GM12865 (cell line): ENCODE data around the gene TH.

Experiments
- DNase-seq: peaks from one replicate; pipeline ENCODE4 v3.0.0; 2010; ENCODE audit warnings: low read depth
- H3K4me3 ChIP-seq: 2 replicates; pipeline ENCODE4 v1.5.1; 2011; ENCODE audit warnings: mild to moderate bottlenecking, low read depth, low read length, control low read depth
- CTCF ChIP-seq: IDR thresholded peaks from 2 replicates; pipeline ENCODE4 v1.5.1; 2011; ENCODE audit warnings: low read length, control low read depth, low read depth, inconsistent platforms; ENCODE audit not compliant: insufficient read depth; ENCODE audit errors: missing control alignments

Gene TH

DNA sequence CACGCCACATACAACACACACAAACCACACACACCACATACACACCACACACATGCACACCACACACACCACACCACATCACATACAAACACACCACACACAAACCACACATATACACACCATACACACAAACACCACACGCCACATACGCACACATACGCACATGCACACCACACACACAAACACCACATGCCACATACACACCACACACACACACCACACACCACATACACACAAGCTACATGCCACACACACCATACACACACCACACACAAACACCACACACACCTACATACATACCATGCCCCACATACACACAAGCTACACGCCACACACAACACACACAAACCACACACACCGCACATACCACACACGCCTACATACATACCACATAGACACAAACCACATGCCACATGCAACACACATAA, 15.7 kb upstream of the TH start:
- no peak for DNase-seq
- TF ChIP-seq CTCF = no peak
- no peak overlapping the region for H3K4me3 ChIP-seq

- H3K4me3 ChIP-seq = no peak overlapping the region
- peak; percentile 32 for DNase-seq
- TF ChIP-seq CTCF = peak; percentile 27
Observed at GRCh38 chr11:2186669-2187279, 15.2 kb upstream of the TH start.

DNA sequence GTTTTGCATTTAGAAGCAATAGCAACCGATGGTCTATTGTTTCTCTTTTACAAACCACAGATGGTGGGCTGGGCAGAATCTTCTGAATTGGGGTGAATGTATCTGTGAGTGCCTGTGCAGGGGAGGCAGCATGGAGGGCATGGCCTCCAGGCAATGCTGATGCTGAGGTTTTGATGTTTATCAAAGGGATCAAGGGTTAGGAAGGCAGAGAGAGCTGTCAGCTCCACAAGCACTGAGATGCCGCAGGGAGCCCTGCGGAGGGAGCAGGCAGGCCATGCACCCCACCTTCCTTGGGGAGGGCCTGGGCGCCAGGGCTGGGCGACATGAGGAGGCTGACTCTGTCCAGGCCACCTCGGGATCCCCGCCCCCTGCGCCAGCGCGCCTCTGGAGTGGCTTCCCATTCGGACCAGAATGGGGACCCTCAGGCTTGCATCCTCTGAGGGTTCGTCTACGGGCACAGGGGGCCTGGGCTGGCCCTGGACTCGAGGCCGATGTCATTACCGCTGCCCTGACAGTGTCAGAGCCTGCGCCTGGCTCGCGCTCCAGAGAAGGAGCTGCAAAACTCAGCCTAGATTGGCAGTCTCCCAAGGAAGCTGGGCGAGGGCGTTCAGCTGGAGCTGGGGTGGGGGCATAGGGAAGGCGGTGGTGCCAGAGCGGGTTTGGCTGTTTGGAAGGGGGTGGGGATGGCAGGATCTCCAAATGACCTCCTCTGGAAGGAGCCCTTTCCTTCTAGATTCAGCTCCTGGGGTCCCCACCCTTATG, 13.9 kb upstream of the TH start:
- no peak for DNase-seq
- no peak for TF ChIP-seq CTCF
- H3K4me3 ChIP-seq = no peak overlapping the region

GRCh38 chr11:2182692-2183474, 11.3 kb upstream of the TH start:
- no peak for TF ChIP-seq CTCF
- H3K4me3 ChIP-seq = no peak overlapping the region
- no peak for DNase-seq

- DNase-seq = no peak
- no peak overlapping the region for H3K4me3 ChIP-seq
- TF ChIP-seq CTCF = no peak
Observed at GRCh38 chr11:2182075-2182474, 10.5 kb upstream of the TH start.

GRCh38 chr11:2180789-2181370, 9.3 kb upstream of the TH start:
- H3K4me3 ChIP-seq = no peak overlapping the region
- DNase-seq = no peak
- no peak for TF ChIP-seq CTCF
